IMR-90 (cell line): ENCODE results near the gene TMEM131. TPM values are rescaled to one million over a fixed set of nuclear protein-coding genes. Genes with fewer than 3 reads are reported as not detected.

Experiments
- ATAC-seq: fragments of 200-7000 bp; cut with Tn5 transposase; 2 replicates; pipeline ENCODE4 v1.9.1; 2020; ENCODE audit warnings: low read depth, mild to moderate bottlenecking, moderate library complexity
- BruUV-seq: library from RNA; stranded (reverse); fragments of 400-500 nt; replicated peaks from 2 replicates; lab custom pipeline; 2021; lab: Mats Ljungman, UMichigan
- CTCF ChIA-PET: fragments of 300-600 bp; formaldehyde crosslinking; extraction: SDS; loops from one replicate; lab custom pipeline; 2021; ENCODE audit warnings: antibody characterized with exemption; lab: Yijun Ruan, JAX
- POLR2A ChIA-PET: fragments of 300-600 bp; sonication (Branson Sonifier 250); formaldehyde crosslinking; loops from one replicate; lab custom pipeline; 2022; ENCODE audit warnings: antibody characterized with exemption; ENCODE audit not compliant: unreplicated experiment; lab: Charles Lee
- DNase-seq: peaks from one replicate; pipeline ENCODE4 v3.0.0; 2013
- H2AFZ ChIP-seq: replicated peaks from 2 replicates; pipeline ENCODE3; 2013; ENCODE audit warnings: low read length, mild to moderate bottlenecking; ENCODE audit not compliant: poor library complexity
- H2AK5ac ChIP-seq: 2 replicates; pipeline ENCODE4 v1.6.1; 2013; ENCODE audit warnings: low read depth, low read length, inconsistent platforms
- H2AK9ac ChIP-seq: replicated peaks from 2 replicates; pipeline ENCODE3; 2013; ENCODE audit warnings: mild to moderate bottlenecking, low read depth, low read length, moderate library complexity; ENCODE audit not compliant: poor library complexity
- H2BK120ac ChIP-seq: 2 replicates; pipeline ENCODE4 v1.6.1; 2013; ENCODE audit warnings: low read depth, low read length, inconsistent platforms
- H2BK15ac ChIP-seq: 3 replicates; pipeline ENCODE4 v1.6.1; 2013; ENCODE audit warnings: low read depth, low read length, inconsistent platforms
- H2BK20ac ChIP-seq: 2 replicates; pipeline ENCODE4 v1.6.1; 2013; ENCODE audit warnings: low read depth, mild to moderate bottlenecking, inconsistent platforms, low read length, moderate library complexity
- H2BK5ac ChIP-seq: 2 replicates; pipeline ENCODE4 v1.6.1; 2013; ENCODE audit warnings: mild to moderate bottlenecking, low read depth, low read length, inconsistent platforms; ENCODE audit not compliant: poor library complexity, severe bottlenecking
- H3K14ac ChIP-seq: replicated peaks from 2 replicates; pipeline ENCODE4 v1.6.1; 2013; ENCODE audit warnings: low read depth, low read length, inconsistent platforms
- H3K18ac ChIP-seq: 2 replicates; pipeline ENCODE4 v1.6.1; 2013; ENCODE audit warnings: low read depth, low read length, control low read depth
- H3K23ac ChIP-seq: 2 replicates; pipeline ENCODE4 v1.6.1; 2013; ENCODE audit warnings: low read depth, low read length, inconsistent platforms
- H3K27ac ChIP-seq: 2 replicates; pipeline ENCODE4 v1.5.1; 2013; ENCODE audit warnings: mild to moderate bottlenecking, control low read depth, low read length; ENCODE audit not compliant: insufficient read depth
- H3K27me3 ChIP-seq: 2 replicates; pipeline ENCODE4 v1.6.1; 2013; ENCODE audit warnings: low read length; ENCODE audit not compliant: control insufficient read depth, insufficient read depth
- H3K36me3 ChIP-seq: 2 replicates; pipeline ENCODE4 v1.6.1; 2013; ENCODE audit warnings: low read length, mixed read lengths; ENCODE audit not compliant: control insufficient read depth, insufficient read depth
- H3K4ac ChIP-seq: 2 replicates; pipeline ENCODE4 v1.6.1; 2013; ENCODE audit warnings: low read depth, low read length, inconsistent platforms
- H3K4me1 ChIP-seq: 2 replicates; pipeline ENCODE4 v1.6.1; 2013; ENCODE audit warnings: low read length, mixed read lengths; ENCODE audit not compliant: control insufficient read depth, insufficient read depth
- H3K4me2 ChIP-seq: 2 replicates; pipeline ENCODE4 v1.6.1; 2013; ENCODE audit warnings: low read depth, mild to moderate bottlenecking, control low read depth, low read length, moderate library complexity
- H3K4me3 ChIP-seq: 2 replicates; pipeline ENCODE4 v1.5.1; 2013; ENCODE audit warnings: low read depth, mild to moderate bottlenecking, control low read depth, low read length, moderate library complexity; ENCODE audit not compliant: insufficient read depth
- H3K56ac ChIP-seq: 2 replicates; pipeline ENCODE4 v1.6.1; 2013; ENCODE audit warnings: low read length, inconsistent platforms; ENCODE audit not compliant: insufficient read depth; ENCODE audit errors: extremely low read depth
- H3K79me1 ChIP-seq, 2 experiments: 2 replicates each; pipeline ENCODE4 v1.6.1; 2013; ENCODE audit warnings: low read length in 2 of 2, inconsistent platforms in 1 of 2, low read depth in 1 of 2
- H3K9ac ChIP-seq: 2 replicates; pipeline ENCODE4 v1.6.1; 2013; ENCODE audit warnings: low read depth, low read length, control low read depth
- H3K9me1 ChIP-seq: 2 replicates; pipeline ENCODE4 v1.6.1; 2013; ENCODE audit warnings: low read length, inconsistent platforms; ENCODE audit not compliant: insufficient read depth
- H3K9me3 ChIP-seq: 2 replicates; pipeline ENCODE4 v1.6.1; 2013; ENCODE audit warnings: low read length; ENCODE audit not compliant: control insufficient read depth, insufficient read depth
- H4K20me1 ChIP-seq: 2 replicates; pipeline ENCODE4 v1.6.1; 2013; ENCODE audit warnings: low read length, inconsistent platforms; ENCODE audit not compliant: insufficient read depth
- H4K5ac ChIP-seq: 2 replicates; pipeline ENCODE4 v1.6.1; 2013; ENCODE audit warnings: mild to moderate bottlenecking, low read depth, low read length, control low read depth
- H4K8ac ChIP-seq, 2 experiments: 2 replicates each; pipeline ENCODE4 v1.6.1; 2013; ENCODE audit warnings: low read depth in 2 of 2, low read length in 2 of 2, control low read depth in 1 of 2, inconsistent platforms in 1 of 2
- H4K91ac ChIP-seq: 2 replicates; pipeline ENCODE4 v1.6.1; 2013; ENCODE audit warnings: low read depth, low read length, inconsistent platforms; ENCODE audit not compliant: insufficient read depth
- CHD1 ChIP-seq: IDR thresholded peaks from 2 replicates; pipeline ENCODE4 v1.6.1; 2012; ENCODE audit warnings: low read depth, low read length, improper control_type of control experiment
- FOS ChIP-seq: fragments of 150-350 bp; IDR thresholded peaks from 2 replicates; pipeline ENCODE4 v1.6.1; 2016; ENCODE audit warnings: low read depth, low read length
- MAFK ChIP-seq: IDR thresholded peaks from 2 replicates; pipeline ENCODE4 v1.6.1; 2012; ENCODE audit warnings: low read depth, low read length, improper control_type of control experiment
- MAZ ChIP-seq: IDR thresholded peaks from 2 replicates; pipeline ENCODE4 v1.6.1; 2012; ENCODE audit warnings: low read depth, mild to moderate bottlenecking, low read length, improper control_type of control experiment, moderate library complexity, borderline replicate concordance
- NFE2L2 ChIP-seq: fragments of 150-350 bp; IDR thresholded peaks from 2 replicates; pipeline ENCODE4 v1.6.1; 2016; ENCODE audit warnings: low read depth, mild to moderate bottlenecking, low read length
- POLR2A ChIP-seq: IDR thresholded peaks from 2 replicates; pipeline ENCODE4 v1.6.1; 2012; ENCODE audit warnings: mild to moderate bottlenecking, low read depth, low read length
- RAD21 ChIP-seq: IDR thresholded peaks from 2 replicates; pipeline ENCODE4 v1.6.1; 2012; ENCODE audit warnings: low read length, improper control_type of control experiment
- RCOR1 ChIP-seq: IDR thresholded peaks from 2 replicates; pipeline ENCODE4 v1.6.1; 2012; ENCODE audit warnings: mild to moderate bottlenecking, low read length, improper control_type of control experiment; ENCODE audit not compliant: insufficient replicate concordance
- RFX5 ChIP-seq: IDR thresholded peaks from 2 replicates; pipeline ENCODE4 v1.8.0; 2012; ENCODE audit warnings: low read depth, mild to moderate bottlenecking, low read length, moderate library complexity
- WGBS, 2 experiments: methylation state at CpG; one replicate each; pipeline versions ENCODE4 v1.1.5 to v1.1.7; 2013; ENCODE audit warnings: missing lambda C conversion rate in 2 of 2; ENCODE audit not compliant: insufficient read length in 1 of 2; ENCODE audit errors: extremely low coverage in 2 of 2; 5-methylcytosine and 5-hydroxymethylcytosine counted together
- dilution Hi-C: fragments of 300-500 bp; cut with HindIII; formaldehyde crosslinking; loops from one replicate; pipeline ENCODE4 v1.14.3; 2018; ENCODE audit warnings: low sequenced_read_pairs; ENCODE audit not compliant: unreplicated experiment
- in situ Hi-C: fragments of 300-500 bp; cut with MboI; formaldehyde crosslinking; loops from 3 replicates; pipeline ENCODE4 v1.14.3; 2019; ENCODE audit warnings: low sequenced_read_pairs, inconsistent platforms, mixed read lengths
- intact Hi-C: fragments of 100-400 bp; cut with micrococcal nuclease; formaldehyde crosslinking; loops from 2 replicates; pipeline ENCODE4 v1.10.0; 2022
- polyA plus RNA-seq, 3 experiments: library from polyadenylated mRNA; depleted of rRNA; stranded (reverse); fragments of >200 nt; gene quantifications; 2 replicates each; pipeline ENCODE4 v1.2.3, GENCODE V29; 2012; ENCODE audit warnings: low replicate concordance in 1 of 3
- total RNA-seq: library from RNA; depleted of rRNA; stranded (reverse); fragments of >200 nt; gene quantifications from 2 replicates; pipeline ENCODE4 v1.2.3, GENCODE V29; 2012
- TF ChIP-seq, protein P1 (sequence below): fragments of 150-350 bp; IDR thresholded peaks from 2 replicates; pipeline ENCODE4 v1.6.1; 2016; ENCODE audit warnings: low read depth, mild to moderate bottlenecking, low read length, moderate library complexity, borderline replicate concordance
- TF ChIP-seq, protein P2 (sequence below): fragments of 150-350 bp; IDR thresholded peaks from 2 replicates; pipeline ENCODE4 v1.6.1; 2017; ENCODE audit warnings: mild to moderate bottlenecking, antibody characterized with exemption, low read length, low read depth
- TF ChIP-seq, protein P3 (sequence below): conservative IDR thresholded peaks from 2 replicates; pipeline ENCODE4 v1.5.1; 2012; ENCODE audit warnings: mild to moderate bottlenecking, low read depth, low read length, improper control_type of control experiment

The TMEM131 gene
- total and polyA plus RNA-seq, 2 of the 4 experiments (the other 2 are of a cell fraction): 13.3 to 14.0 TPM

DNA sequence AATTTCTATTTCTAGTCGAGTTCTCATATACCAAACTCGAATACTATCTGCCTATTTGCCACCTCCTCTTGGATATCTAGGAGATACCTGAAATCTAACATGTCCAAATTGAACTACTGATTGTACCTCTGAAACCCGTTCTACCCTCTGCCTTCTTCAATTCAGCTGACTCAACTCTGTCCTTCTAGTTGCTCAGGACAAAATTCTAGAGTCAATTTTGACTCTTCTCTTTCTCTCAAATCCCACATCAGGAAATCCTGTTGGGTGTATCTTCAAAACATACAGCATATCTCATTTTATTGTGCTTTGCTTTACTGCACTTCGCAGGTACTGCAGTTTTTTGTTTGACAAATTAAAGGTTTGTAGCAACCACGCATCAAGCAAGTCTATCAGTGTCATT, 144.6 kb downstream of the TMEM131 start:
- H3K79me1 ChIP-seq: peaks cover 3 to 25% of the 10 kb centered on the region in 2 experiments; a peak in 2 of 4 replicates
- no peak overlapping the region for H3K23ac ChIP-seq
- H3K9ac ChIP-seq: no peak overlapping the region
- H3K36me3 ChIP-seq: no peaks in the 10 kb centered on the region
- ATAC-seq (no peak), DNase-seq (no peak)
- no peak overlapping the region for H3K18ac ChIP-seq
- no peak overlapping the region for H3K14ac ChIP-seq
- H3K56ac ChIP-seq: no peak overlapping the region
- H3K27me3 ChIP-seq: no peaks in the 10 kb centered on the region
- no peak overlapping the region for H3K27ac ChIP-seq
- ChIA-PET POLR2A (no interaction called here), CTCF (interaction anchor here (0.9 to 1.0 kb wide), 2 partner anchors 17 to 256 kb away, joined by 3 to 4 read pairs; no protein-coding TSS in a partner anchor)
- no peaks in the 10 kb centered on the region for H3K9me1 ChIP-seq
- no peaks in the 10 kb centered on the region for H3K9me3 ChIP-seq
- H3K4me3 ChIP-seq: no peak overlapping the region
- no peak overlapping the region for H2AK9ac ChIP-seq
- in situ Hi-C loops (no loop called here), intact Hi-C loops (no loop called here), dilution Hi-C loops (no loop called here)
- no peak overlapping the region for H3K4me2 ChIP-seq
- no peak overlapping the region for H2BK15ac ChIP-seq
- no peak overlapping the region for H2BK120ac ChIP-seq
- H2AFZ ChIP-seq: no peak overlapping the region
- H2BK5ac ChIP-seq: no peak overlapping the region
- H2AK5ac ChIP-seq: no peak overlapping the region
- 90% methylated on average over 2 of the region's 5 CpGs; no CpG with 5 or more reads in 1 of the 2 experiments for WGBS, 2 experiments
- TF ChIP-seq RCOR1 (no peak), NFE2L2 (no peak), CHD1 (no peak), POLR2A (no peak), RAD21 (no peak), MAZ (no peak), FOS (no peak), MAFK (no peak), RFX5 (no peak)
- TF ChIP-seq, protein P1, sequence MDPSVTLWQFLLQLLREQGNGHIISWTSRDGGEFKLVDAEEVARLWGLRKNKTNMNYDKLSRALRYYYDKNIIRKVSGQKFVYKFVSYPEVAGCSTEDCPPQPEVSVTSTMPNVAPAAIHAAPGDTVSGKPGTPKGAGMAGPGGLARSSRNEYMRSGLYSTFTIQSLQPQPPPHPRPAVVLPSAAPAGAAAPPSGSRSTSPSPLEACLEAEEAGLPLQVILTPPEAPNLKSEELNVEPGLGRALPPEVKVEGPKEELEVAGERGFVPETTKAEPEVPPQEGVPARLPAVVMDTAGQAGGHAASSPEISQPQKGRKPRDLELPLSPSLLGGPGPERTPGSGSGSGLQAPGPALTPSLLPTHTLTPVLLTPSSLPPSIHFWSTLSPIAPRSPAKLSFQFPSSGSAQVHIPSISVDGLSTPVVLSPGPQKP: no peak
- TF ChIP-seq, protein P2, sequence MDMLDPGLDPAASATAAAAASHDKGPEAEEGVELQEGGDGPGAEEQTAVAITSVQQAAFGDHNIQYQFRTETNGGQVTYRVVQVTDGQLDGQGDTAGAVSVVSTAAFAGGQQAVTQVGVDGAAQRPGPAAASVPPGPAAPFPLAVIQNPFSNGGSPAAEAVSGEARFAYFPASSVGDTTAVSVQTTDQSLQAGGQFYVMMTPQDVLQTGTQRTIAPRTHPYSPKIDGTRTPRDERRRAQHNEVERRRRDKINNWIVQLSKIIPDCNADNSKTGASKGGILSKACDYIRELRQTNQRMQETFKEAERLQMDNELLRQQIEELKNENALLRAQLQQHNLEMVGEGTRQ: no peak
- TF ChIP-seq, protein P3, sequence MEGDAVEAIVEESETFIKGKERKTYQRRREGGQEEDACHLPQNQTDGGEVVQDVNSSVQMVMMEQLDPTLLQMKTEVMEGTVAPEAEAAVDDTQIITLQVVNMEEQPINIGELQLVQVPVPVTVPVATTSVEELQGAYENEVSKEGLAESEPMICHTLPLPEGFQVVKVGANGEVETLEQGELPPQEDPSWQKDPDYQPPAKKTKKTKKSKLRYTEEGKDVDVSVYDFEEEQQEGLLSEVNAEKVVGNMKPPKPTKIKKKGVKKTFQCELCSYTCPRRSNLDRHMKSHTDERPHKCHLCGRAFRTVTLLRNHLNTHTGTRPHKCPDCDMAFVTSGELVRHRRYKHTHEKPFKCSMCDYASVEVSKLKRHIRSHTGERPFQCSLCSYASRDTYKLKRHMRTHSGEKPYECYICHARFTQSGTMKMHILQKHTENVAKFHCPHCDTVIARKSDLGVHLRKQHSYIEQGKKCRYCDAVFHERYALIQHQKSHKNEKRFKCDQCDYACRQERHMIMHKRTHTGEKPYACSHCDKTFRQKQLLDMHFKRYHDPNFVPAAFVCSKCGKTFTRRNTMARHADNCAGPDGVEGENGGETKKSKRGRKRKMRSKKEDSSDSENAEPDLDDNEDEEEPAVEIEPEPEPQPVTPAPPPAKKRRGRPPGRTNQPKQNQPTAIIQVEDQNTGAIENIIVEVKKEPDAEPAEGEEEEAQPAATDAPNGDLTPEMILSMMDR: no peak
- H4K5ac ChIP-seq: no peak overlapping the region
- no peaks in the 10 kb centered on the region; the same call in 1 of the 2 replicates for H3K4me1 ChIP-seq
- no TSS peak for BruUV-seq
- H4K91ac ChIP-seq: no peak overlapping the region
- H2BK20ac ChIP-seq: no peak overlapping the region
- H4K8ac ChIP-seq: no peak overlapping the region
- H4K20me1 ChIP-seq: no peaks in the 10 kb centered on the region
- no peak overlapping the region for H3K4ac ChIP-seq
